Renal pelvis (tissue), 12 donors: ENCODE results near the gene ZSCAN9. TPM values are rescaled to one million over a fixed set of nuclear protein-coding genes. Genes with fewer than 3 reads are reported as not detected.

Source experiments
- DNase-seq: peaks from one replicate; pipeline ENCODE4 v3.0.0-alpha.2; 2013
- long read RNA-seq, 16 experiments: transcript quantifications; one replicate each; lab custom pipeline, GENCODE V29; 2026
- polyA plus RNA-seq, 3 donors: library from polyadenylated mRNA; unstranded; fragments of 120-200 nt; gene quantifications; one replicate each; pipeline ENCODE4 v1.2.1, GENCODE V29; 2013; ENCODE audit not compliant: insufficient read length in 3 of 3

Gene ZSCAN9
- 10 to 100 TPM; 24.2 to 39.2 (median 35.6) TPM for polyA plus RNA-seq
- long read RNA-seq, donor 1, partial matches to known transcripts, result 0 of 7 reads
- long read RNA-seq, donor 1, other reads (novel, unspliced or antisense), result 0 of 7 reads
- long read RNA-seq, donor 2, transcript ZSCAN9-203 (3 exons, 757 nt), result major isoform, 7 of 11 reads
- long read RNA-seq, donor 2, partial matches to known transcripts, result 0 of 11 reads
- long read RNA-seq, donor 2, other reads (novel, unspliced or antisense), result 0 of 11 reads
- long read RNA-seq, donor 3, transcript ZSCAN9-203 (3 exons, 757 nt), result major isoform, 5 of 8 reads
- long read RNA-seq, donor 3, partial matches to known transcripts, result 0 of 8 reads
- long read RNA-seq, donor 3, other reads (novel, unspliced or antisense), result 0 of 8 reads
- long read RNA-seq, donor 4, transcript ZSCAN9-203 (3 exons, 757 nt), result major isoform, 8 of 21 reads
- long read RNA-seq, donor 4, partial matches to known transcripts, result 5 of 21 reads
- long read RNA-seq, donor 4, other reads (novel, unspliced or antisense), result 0 of 21 reads
- long read RNA-seq, donor 5, partial matches to known transcripts, result 0 of 4 reads
- long read RNA-seq, donor 5, other reads (novel, unspliced or antisense), result 0 of 4 reads
- long read RNA-seq, donor 6, transcript ZSCAN9-203 (3 exons, 757 nt), result major isoform, 9 of 15 reads
- long read RNA-seq, donor 6, partial matches to known transcripts, result 5 of 15 reads
- long read RNA-seq, donor 6, other reads (novel, unspliced or antisense), result 0 of 15 reads
- long read RNA-seq, donor 7, partial matches to known transcripts, result 0 of 8 reads
- long read RNA-seq, donor 7, other reads (novel, unspliced or antisense), result 0 of 8 reads
- long read RNA-seq, donor 8, transcript ZSCAN9-203 (3 exons, 757 nt), result major isoform, 6 of 9 reads
- long read RNA-seq, donor 8, partial matches to known transcripts, result 0 of 9 reads
- long read RNA-seq, donor 8, other reads (novel, unspliced or antisense), result 0 of 9 reads
- long read RNA-seq, donor 9, transcript ZSCAN9-203 (3 exons, 757 nt), result major isoform, 7 of 15 reads
- long read RNA-seq, donor 9, partial matches to known transcripts, result 0 of 15 reads
- long read RNA-seq, donor 9, other reads (novel, unspliced or antisense), result 0 of 15 reads
- long read RNA-seq, donor 10, transcript ZSCAN9-203 (3 exons, 757 nt), result major isoform, 11 of 17 reads
- long read RNA-seq, donor 10, partial matches to known transcripts, result 0 of 17 reads
- long read RNA-seq, donor 10, other reads (novel, unspliced or antisense), result 0 of 17 reads
- long read RNA-seq, donor 11, partial matches to known transcripts, result 0 of 3 reads
- long read RNA-seq, donor 11, other reads (novel, unspliced or antisense), result 0 of 3 reads
- long read RNA-seq, donor 12, transcript ZSCAN9-203 (3 exons, 757 nt), result major isoform, 18 of 38 reads
- long read RNA-seq, donor 12, partial matches to known transcripts, result 11 of 38 reads
- long read RNA-seq, donor 12, other reads (novel, unspliced or antisense), result 0 of 38 reads
- long read RNA-seq, donor 13, transcript ZSCAN9-203 (3 exons, 757 nt), result major isoform, 7 of 14 reads
- long read RNA-seq, donor 13, partial matches to known transcripts, result 0 of 14 reads
- long read RNA-seq, donor 13, other reads (novel, unspliced or antisense), result 0 of 14 reads
- long read RNA-seq, donor 14, transcript ZSCAN9-201 (4 exons, 1,621 nt), result major isoform, 6 of 13 reads
- long read RNA-seq, donor 14, partial matches to known transcripts, result 0 of 13 reads
- long read RNA-seq, donor 14, other reads (novel, unspliced or antisense), result 0 of 13 reads
- long read RNA-seq, donor 15, transcript ZSCAN9-203 (3 exons, 757 nt), result major isoform, 16 of 24 reads
- long read RNA-seq, donor 15, partial matches to known transcripts, result 5 of 24 reads
- long read RNA-seq, donor 15, other reads (novel, unspliced or antisense), result 0 of 24 reads
- long read RNA-seq, donor 16, transcript ZSCAN9-203 (3 exons, 757 nt), result major isoform, 8 of 20 reads
- long read RNA-seq, donor 16, partial matches to known transcripts, result 5 of 20 reads
- long read RNA-seq, donor 16, other reads (novel, unspliced or antisense), result 0 of 20 reads

- DNase-seq, result peak; percentile 90
Observed at GRCh38 chr6:28225056-28225834, at the start of gene ZSCAN9. Gene ZSCAN9, plus strand, starts transcription at chr6:28225275. Its CDS starts 1,810 bp downstream, at chr6:28227085.

- DNase-seq, result no peak
Observed at GRCh38 chr6:28176373-28176772, 48.7 kb upstream of the ZSCAN9 start.

DNA sequence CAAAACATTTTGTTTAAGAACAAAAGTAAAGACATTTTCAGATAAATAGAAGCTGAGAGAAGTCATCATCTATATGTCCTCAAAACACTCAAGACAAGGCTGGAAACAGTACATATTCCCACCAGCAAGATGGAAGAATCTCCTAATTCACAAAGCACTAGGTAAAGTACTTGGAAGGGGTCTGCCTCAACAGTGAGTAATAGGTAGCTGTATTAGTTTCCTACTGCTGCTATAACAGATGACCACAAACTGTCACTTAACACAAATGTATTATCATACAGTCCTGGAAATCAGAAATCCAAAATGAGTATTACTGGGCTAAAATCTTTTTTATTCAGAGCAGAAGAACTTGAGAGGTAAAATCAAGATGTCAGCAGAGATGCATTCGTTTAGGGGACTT is 42.8 kb upstream of the ZSCAN9 start:
- no peak for DNase-seq

- DNase-seq, result no peak
Observed at GRCh38 chr6:28188111-28188979, 36.7 kb upstream of the ZSCAN9 start.

GRCh38 chr6:28200020-28200419 is 25.1 kb upstream of the ZSCAN9 start:
- DNase-seq, result no peak

GRCh38 chr6:28203201-28203600 is 21.9 kb upstream of the ZSCAN9 start:
- DNase-seq, result no peak

DNA sequence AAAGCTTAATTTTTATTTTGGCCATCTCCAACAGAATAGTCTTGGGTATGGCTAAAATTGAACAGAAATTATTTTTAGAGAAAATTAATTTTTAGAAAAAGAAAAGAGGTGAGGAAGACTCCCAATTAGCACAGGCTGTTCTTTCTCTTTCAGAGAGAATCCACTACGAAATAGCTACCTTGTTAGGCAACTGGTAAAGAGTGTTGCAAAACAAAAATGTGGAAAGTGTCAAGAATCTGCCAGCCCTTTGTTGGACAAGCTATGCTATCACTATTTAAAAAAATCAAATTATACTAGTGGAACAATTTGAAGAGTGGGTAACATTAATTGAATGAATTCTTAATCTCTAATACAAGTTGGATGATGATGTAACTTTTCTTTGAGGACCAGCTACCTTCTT is 19.2 kb upstream of the ZSCAN9 start:
- no peak for DNase-seq

DNA sequence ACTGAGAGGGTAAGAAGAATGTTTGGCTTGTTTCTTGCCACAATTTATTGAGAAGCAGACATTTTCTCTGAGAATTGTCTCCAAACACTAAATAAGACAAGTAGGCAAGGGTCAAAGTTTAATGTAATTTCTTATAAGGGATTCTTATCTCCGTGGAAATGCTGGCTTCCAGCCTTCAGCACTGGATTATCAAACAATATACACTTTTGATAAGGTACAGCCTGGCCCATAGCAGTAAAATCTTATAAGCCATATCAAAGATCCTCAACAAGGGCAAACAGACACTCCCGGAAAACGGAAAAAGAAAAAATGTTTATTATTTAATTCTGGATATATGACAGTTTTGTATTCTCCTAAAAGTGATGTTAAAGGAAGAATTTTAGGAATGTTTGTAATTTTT is 18.5 kb upstream of the ZSCAN9 start:
- DNase-seq, result no peak

- DNase-seq, result no peak
Observed at GRCh38 chr6:28206928-28207509, 18.1 kb upstream of the ZSCAN9 start.

DNA sequence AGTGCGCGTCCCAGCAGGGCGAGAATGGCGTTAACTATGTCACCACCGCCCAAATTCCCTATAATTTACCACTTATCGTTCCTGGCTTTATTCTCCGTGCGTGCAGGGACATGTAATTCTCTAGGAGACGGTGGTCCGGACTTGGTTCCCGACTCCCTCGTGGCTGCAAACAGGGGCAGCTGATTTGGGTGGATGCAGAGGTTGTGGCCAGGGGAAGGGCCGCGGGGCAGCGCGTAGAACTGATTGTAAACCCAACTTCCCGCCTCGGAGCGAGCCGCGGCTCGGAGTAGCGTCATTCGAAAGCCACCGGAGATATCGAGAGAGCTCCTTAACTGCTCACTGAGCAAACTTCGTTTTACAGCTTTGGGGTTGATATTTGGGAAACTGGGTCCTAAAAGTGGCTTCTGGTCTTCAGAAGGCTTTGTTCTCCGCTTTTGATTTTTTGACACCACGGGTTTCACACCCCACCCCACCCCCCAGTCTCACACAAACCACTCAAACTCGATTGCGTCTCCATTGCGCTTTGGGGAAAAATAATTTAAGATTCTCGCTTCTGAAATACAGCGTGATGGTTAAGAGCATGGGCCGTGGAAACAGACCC is 17.5 kb upstream of the ZSCAN9 start:
- peak; percentile 24 for DNase-seq

DNA sequence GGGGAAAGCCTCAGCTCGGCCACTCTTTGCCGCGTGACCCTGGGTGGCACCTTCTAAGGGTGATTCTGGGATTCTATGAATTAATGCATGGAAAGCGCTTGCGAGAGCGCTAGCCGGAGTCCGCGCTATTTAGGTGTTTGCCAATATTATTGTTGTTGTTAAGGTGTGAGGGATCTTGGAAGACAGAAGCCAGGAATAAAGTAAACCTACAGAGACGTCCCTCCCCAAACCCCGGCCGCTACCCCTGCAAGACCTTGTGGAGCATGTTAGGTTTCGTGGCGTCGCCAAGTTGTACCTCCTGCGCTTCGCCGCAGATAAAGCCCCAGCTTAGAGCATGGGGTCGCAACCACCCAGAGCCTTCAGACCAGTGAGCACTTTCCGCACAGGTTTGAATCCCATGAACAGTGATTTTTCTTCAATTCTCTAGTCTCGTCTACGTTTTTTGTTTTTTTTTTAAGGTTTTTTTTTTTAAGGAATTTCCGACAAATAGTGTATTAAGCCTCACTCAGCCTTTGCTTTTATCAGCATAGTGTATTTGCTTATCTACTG is 16.9 kb upstream of the ZSCAN9 start:
- no peak for DNase-seq

GRCh38 chr6:28209753-28210535 is 15.1 kb upstream of the ZSCAN9 start:
- DNase-seq, result no peak

DNA sequence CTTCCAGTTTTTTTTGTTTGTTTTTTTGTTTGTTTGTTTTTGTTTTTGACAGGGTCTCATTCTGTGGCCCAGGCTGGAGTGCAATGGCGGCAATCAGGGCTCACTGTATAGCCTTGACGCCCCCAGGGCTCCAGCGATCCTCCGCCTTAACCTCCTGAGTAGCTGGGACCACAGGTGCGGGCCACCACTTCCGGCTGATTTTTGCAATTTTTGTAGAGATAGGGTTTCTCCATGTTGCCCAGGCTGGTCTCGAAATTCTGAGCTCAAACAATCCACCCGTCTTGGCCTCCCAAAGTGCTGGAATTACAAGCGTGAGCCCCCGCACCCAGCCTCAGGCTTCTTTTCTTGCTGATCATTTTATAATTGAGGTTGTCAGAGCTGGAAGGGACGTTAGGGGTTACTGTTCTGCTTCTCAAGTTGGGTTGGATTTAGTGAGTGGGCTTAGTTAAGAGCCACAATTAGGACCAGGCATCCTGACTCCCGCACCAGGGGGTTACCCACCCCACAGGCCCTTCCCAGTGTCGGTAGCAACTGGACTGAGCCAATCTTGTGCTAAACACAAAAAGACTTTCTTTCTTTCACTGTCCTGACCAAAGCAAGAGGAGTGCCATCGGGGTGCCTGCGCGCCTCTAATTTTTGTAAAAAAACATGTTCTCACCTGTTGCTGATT is 13.1 kb upstream of the ZSCAN9 start:
- DNase-seq, result no peak

DNA sequence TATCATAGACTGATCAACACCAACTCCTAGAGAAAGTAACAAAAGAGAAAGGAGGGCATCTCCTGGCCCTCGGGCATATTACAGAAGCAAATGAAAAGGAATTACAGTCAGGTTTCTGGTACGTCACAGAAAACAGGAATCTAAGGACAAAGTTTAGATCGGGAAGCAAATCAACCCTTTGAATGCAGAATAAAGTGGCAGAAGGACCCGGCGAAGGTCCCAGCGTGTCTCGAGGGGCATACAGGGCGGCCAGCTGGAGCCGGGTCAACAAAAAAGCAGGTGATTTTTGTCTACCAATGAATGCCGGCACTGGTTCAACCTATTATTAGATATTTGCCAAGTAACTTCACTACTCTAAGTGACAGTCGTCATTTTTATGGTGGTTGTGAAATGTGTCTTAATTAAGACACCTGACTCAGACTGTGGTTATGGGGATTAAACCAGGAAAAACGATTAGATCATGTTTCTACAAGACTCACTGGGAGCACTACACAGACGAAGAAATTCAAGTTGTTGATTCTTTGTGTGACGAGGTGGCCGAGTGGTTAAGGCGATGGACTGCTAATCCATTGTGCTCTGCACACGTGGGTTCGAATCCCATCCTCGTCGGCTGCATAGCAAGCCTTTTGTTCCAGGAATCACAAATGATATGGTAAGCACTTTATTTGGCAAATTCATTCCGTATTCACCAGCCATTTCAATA is 12.4 kb upstream of the ZSCAN9 start:
- peak; percentile 31 for DNase-seq

GRCh38 chr6:28213213-28213523 is 11.9 kb upstream of the ZSCAN9 start:
- DNase-seq, result no peak
